Measurements from ENCODE around the gene MAN1C1. TPM values are rescaled to one million over a fixed set of nuclear protein-coding genes. Genes with fewer than 3 reads are reported as not detected.

The MAN1C1 gene
- total RNA-seq (2014; rRNA removed; shearing (Covaris generic); ENCODE audit: low replicate concordance) = 0.26 TPM in 1 of 2 replicates, not detected in the other

GRCh38 chr1:25616095-25616986 lies at the start of gene MAN1C1:
Gene MAN1C1, plus strand, starts transcription at chr1:25616791. Its CDS starts 1,007 bp downstream, at chr1:25617798.
- peak; percentile 87 for DNase-seq
- no peaks in the 10 kb centered on the region for H3K9me3 ChIP-seq
- no peaks in the 10 kb centered on the region for H3K36me3 ChIP-seq
- peak within 1 kb of the TSS; percentile 51 for H3K4me3 ChIP-seq
- H3K27me3 ChIP-seq = peaks cover 6% of the 10 kb centered on the region

- no peaks in the 10 kb centered on the region for H3K27me3 ChIP-seq
- H3K36me3 ChIP-seq = no peaks in the 10 kb centered on the region
- no peaks in the 10 kb centered on the region for H3K9me3 ChIP-seq
- DNase-seq = no peak
- no peak overlapping the region for H3K4me3 ChIP-seq
Measured at GRCh38 chr1:25567710-25568089, 48.9 kb upstream of the MAN1C1 start.

- no peaks in the 10 kb centered on the region for H3K36me3 ChIP-seq
- no peaks in the 10 kb centered on the region for H3K9me3 ChIP-seq
- H3K27me3 ChIP-seq = no peaks in the 10 kb centered on the region
- DNase-seq = peak; percentile 58
- H3K4me3 ChIP-seq = no peak overlapping the region
Measured at GRCh38 chr1:25568090-25568833, 48.3 kb upstream of the MAN1C1 start.

DNA sequence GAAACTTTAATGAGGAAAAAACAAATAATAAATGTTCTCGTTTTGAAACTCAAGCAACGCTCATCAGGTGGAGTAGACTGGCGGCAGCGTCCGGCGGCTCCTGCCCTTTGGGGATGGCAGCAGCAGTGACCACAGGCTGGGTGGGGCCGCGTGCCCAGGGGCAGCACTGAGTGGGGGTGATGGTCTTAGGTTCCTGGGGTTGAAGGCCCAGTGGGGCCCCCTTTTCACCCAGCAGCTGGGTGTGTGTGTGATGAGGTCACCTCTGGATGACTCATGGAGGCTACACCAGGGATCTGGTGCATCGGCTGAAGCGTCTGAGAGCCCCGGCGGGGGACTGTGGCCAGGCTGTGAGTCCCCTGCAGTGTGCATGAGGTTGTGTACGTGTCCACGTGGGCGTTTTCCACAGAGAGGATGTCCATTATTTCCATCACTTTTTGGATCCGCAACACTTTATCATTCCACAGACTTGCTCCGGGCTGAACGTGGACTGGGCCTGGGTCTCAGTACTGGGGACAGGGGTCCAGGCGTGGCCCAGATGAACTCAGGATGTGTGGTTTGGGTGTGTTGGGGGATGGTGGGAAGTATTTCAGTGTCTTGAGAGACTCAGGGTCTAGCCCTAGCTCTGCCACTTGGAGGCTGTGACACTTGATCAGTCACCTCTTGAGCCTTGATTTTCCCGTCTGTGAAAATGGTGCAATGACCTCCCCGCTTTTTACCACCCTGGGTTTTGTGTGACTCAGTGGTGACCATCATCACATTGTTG lies 47.6 kb upstream of the MAN1C1 start:
- H3K4me3 ChIP-seq = no peak overlapping the region
- H3K9me3 ChIP-seq = no peaks in the 10 kb centered on the region
- no peaks in the 10 kb centered on the region for H3K27me3 ChIP-seq
- peak; percentile 79 for DNase-seq
- no peaks in the 10 kb centered on the region for H3K36me3 ChIP-seq

DNA sequence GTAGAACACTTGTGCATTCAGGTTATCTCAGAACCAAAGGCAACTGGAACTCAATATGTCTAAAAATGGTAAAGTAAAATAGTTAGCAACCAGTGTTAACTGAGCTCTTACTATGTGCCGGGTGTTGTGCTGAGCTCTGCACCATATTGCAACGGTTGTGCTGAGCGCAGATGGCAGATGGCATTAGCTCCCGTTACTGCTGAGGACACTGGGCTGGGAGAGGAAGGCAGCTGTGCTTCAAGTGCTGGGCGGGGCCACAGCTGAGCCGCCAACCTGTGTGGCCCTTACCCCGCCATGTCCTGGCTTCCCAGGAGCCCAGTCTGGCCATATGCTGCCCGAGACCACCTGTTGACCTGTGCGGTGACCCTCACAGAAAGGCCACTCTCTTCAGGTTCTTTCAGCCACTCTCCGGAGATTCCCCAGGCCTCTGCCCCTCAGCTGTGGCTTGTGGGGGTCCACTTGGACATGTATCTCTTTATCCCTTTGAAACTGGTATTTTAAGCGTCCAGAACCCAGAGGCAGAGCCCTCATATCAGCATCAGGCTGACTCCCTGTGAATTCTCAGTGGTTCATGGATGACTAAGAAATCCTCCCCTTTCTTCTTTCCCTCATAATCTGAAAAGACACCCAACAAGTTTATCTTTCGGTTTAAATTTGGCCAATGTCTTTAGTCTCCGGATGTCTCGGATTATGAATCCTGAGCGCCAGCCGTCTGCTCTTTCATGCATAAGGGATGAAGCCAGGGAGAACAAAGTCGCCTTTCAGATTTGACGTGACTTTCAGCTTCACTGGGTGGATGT lies 46.8 kb upstream of the MAN1C1 start:
- Histone ChIP-seq H3K9me3 (no peaks in the 10 kb centered on the region), H3K4me3 (no peak overlapping the region), H3K27me3 (no peaks in the 10 kb centered on the region), H3K36me3 (no peaks in the 10 kb centered on the region)
- no peak for DNase-seq

- no peaks in the 10 kb centered on the region for H3K36me3 ChIP-seq
Measured at GRCh38 chr1:25570798-25571521, 45.6 kb upstream of the MAN1C1 start.

GRCh38 chr1:25571522-25571970 lies 45.0 kb upstream of the MAN1C1 start:
- H3K4me3 ChIP-seq = no peak overlapping the region
- H3K9me3 ChIP-seq = no peaks in the 10 kb centered on the region
- no peak for DNase-seq
- H3K36me3 ChIP-seq = no peaks in the 10 kb centered on the region
- no peaks in the 10 kb centered on the region for H3K27me3 ChIP-seq

More at GRCh38 chr1:25570798-25571521, 45.6 kb upstream of the MAN1C1 start:
- no peak for DNase-seq
- Histone ChIP-seq H3K9me3 (no peaks in the 10 kb centered on the region), H3K27me3 (no peaks in the 10 kb centered on the region), H3K4me3 (no peak overlapping the region)

- no peak for DNase-seq
- H3K9me3 ChIP-seq = no peaks in the 10 kb centered on the region
- no peaks in the 10 kb centered on the region for H3K36me3 ChIP-seq
- H3K4me3 ChIP-seq = no peak overlapping the region
- H3K27me3 ChIP-seq = no peaks in the 10 kb centered on the region
Measured at GRCh38 chr1:25572107-25572506, 44.5 kb upstream of the MAN1C1 start.

DNA sequence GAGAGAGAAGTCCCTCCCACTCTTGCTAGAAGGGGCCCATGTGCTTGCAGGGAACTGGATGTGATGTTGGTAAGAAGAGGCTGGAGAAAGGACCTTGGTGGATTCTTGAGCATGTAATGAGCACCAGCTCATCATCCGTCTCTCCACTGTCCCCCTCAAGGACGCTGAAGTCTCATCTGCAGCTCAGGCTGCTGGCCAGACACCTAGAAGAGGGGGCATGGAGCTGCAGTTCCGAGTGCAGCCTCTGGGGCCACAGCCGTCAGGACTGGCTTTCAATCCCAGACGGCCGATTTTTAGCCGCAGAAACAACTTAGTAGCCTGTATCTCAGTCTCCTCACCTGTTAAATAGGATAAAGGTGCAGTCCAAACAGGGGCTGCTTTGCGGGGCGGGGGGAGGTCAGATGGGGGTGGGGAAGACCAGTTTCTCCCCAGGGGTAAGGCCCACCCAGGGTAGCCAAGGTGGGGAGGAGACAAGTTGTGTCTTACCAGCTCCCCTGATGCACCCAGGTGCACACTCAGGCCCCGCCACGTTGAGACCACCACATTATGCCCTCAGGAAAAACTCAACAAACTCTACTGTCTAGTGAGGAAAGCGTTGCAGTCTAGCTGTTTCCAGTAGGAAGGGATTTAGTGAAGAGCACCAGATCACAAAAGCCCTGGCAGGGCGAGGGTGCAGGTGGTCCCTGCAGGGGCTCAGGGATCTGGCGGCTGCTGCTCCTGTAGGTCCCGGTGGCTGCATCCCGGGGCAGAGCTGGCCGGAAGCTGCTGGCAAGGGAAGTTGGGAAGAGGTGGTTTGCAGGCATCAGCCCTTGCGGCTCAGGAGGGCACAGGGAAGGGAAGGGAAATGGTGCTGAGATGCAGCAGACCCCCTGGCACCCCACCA lies 43.6 kb upstream of the MAN1C1 start:
- DNase-seq = peak; percentile 39
- Histone ChIP-seq H3K9me3 (no peaks in the 10 kb centered on the region), H3K4me3 (no peak overlapping the region), H3K36me3 (no peaks in the 10 kb centered on the region), H3K27me3 (no peaks in the 10 kb centered on the region)

DNA sequence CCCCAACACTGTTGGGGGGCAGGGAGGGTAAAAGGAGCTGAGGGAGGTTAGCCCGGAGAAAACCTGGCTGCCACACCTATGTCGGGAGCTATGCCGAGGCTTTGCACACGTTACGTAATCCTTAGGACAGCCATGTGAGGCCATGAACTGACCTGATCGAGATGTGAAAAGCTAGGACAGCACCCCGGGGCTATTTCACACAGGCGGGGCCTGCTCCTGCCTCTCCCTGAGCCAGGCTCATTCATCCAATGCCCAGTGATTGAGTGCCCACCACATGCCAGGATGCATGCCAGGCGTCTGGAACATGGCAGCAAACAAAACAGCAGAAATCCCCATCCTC lies 43.0 kb upstream of the MAN1C1 start:
- Histone ChIP-seq H3K27me3 (no peaks in the 10 kb centered on the region), H3K4me3 (no peak overlapping the region), H3K9me3 (no peaks in the 10 kb centered on the region), H3K36me3 (no peaks in the 10 kb centered on the region)
- DNase-seq = no peak

DNA sequence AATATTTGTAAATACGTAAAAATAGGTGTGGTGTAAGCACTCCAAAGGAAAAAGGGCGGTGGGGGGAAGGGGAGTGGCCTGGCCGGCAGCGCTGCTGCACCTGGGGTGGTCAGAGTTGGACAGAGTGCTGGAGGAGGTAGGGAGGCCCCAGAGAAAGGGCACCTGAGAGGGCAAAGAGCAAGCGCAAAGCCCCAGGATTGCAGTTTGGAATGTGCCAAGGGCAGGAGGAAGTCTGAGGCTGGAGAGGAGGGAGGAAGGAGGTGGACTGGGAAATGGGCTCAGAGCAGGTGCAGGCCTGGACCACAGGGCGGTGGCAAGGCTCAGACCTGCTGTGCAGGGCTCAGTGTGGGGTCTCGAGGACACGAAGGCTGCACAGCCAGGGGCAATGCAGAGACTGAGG lies 42.6 kb upstream of the MAN1C1 start:
- H3K9me3 ChIP-seq = no peaks in the 10 kb centered on the region
- H3K27me3 ChIP-seq = no peaks in the 10 kb centered on the region
- no peak overlapping the region for H3K4me3 ChIP-seq
- no peaks in the 10 kb centered on the region for H3K36me3 ChIP-seq
- DNase-seq = no peak

GRCh38 chr1:25575191-25575590 lies 41.4 kb upstream of the MAN1C1 start:
- Histone ChIP-seq H3K36me3 (no peaks in the 10 kb centered on the region), H3K4me3 (no peak overlapping the region), H3K27me3 (no peaks in the 10 kb centered on the region), H3K9me3 (no peaks in the 10 kb centered on the region)
- no peak for DNase-seq

GRCh38 chr1:25576459-25577133 lies 40.0 kb upstream of the MAN1C1 start:
- no peaks in the 10 kb centered on the region for H3K9me3 ChIP-seq
- no peak overlapping the region for H3K4me3 ChIP-seq
- DNase-seq = no peak
- H3K36me3 ChIP-seq = no peaks in the 10 kb centered on the region
- no peaks in the 10 kb centered on the region for H3K27me3 ChIP-seq

DNA sequence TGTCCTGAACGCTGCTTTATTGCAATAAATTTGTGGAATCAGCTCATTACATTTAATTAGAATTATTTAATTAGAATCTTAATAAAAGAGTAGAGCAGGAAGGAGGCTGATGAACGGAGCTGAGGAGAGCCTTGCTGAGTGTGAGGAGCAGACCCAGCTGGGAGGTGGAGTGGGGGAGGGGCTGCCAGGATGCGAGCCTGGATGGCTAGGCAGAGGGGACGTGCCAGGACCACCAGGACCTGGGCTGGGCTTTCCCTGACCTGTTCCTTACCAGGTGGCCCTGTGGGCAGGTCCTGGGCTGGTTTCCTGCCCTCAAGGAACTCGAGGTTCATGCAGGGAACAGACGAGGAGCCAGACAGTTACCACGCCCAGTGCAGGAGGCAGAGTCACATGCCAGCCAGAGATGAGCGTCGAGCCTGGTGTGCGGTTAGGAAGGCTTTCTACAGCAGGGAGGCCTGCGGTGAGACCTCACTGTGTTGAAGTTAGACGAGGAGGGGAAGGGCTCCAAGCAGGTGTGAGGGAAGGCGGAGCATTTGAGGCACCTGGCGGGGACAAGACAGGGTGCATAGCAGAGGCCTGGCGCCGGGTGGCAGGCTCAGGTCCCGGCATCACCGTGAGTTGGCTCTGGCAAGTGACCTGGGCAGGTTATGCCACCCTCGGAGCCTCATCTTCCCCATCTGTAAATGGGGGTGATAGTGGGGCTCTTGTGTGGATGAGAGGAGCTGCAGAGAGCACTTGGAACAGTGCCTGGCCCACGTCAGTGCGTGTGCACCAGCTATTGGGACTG lies 39.3 kb upstream of the MAN1C1 start:
- Histone ChIP-seq H3K4me3 (no peak overlapping the region), H3K36me3 (no peaks in the 10 kb centered on the region), H3K9me3 (no peaks in the 10 kb centered on the region), H3K27me3 (no peaks in the 10 kb centered on the region)
- DNase-seq = no peak

Measured in MG63 (cell line).